Neural cell (in vitro differentiated cells): ENCODE measurements around the gene SIL1. TPM values are rescaled to one million over a fixed set of nuclear protein-coding genes. Genes with fewer than 3 reads are reported as not detected.
"Not testable (repeated sequence)": the region's sequence is repeated elsewhere in the genome, so short reads cannot be mapped to it uniquely, and the experiment has no call there.

Experiments used
- H2AFZ ChIP-seq: fragments of 200-600, 300-800 bp; sonication (generic), shearing (Covaris generic); 2 replicates; pipeline ENCODE4 v1.6.0; 2014; ENCODE audit warnings: low read depth, mild to moderate bottlenecking, antibody characterized with exemption, low read length, moderate library complexity
- H3F3A ChIP-seq: fragments of 200-600 bp; shearing (Covaris generic); 2 replicates; pipeline ENCODE4 v1.6.1; 2016; ENCODE audit warnings: mild to moderate bottlenecking, moderate library complexity, mixed read lengths, antibody characterized with exemption, low read length; ENCODE audit not compliant: insufficient read depth, poor library complexity, severe bottlenecking
- H3K27ac ChIP-seq: fragments of 200-600, 300-800 bp; sonication (generic), shearing (Covaris generic); 2 replicates; pipeline ENCODE4 v1.5.1; 2014; ENCODE audit warnings: mild to moderate bottlenecking, low read length, moderate library complexity
- H3K27me3 ChIP-seq: fragments of 300-800, 200-600 bp; sonication (generic), shearing (Covaris generic); 2 replicates; pipeline ENCODE4 v1.6.0; 2014; ENCODE audit warnings: mild to moderate bottlenecking, low read depth, low read length, moderate library complexity; ENCODE audit not compliant: insufficient read depth
- H3K36me3 ChIP-seq: fragments of 300-800, 200-600 bp; sonication (generic), shearing (Covaris generic); 2 replicates; pipeline ENCODE4 v1.5.1; 2014; ENCODE audit warnings: mild to moderate bottlenecking, antibody characterized with exemption, low read length, moderate library complexity; ENCODE audit not compliant: insufficient read depth
- H3K4me2 ChIP-seq: fragments of 300-800, 200-600 bp; sonication (generic), shearing (Covaris generic); 2 replicates; pipeline ENCODE4 v1.6.0; 2014; ENCODE audit warnings: mild to moderate bottlenecking, low read length
- H3K4me3 ChIP-seq: fragments of 300-800, 200-600 bp; sonication (generic), shearing (Covaris generic); 2 replicates; pipeline ENCODE4 v1.5.1; 2014; ENCODE audit warnings: mild to moderate bottlenecking, low read length, moderate library complexity
- H3K79me2 ChIP-seq: fragments of 200-600 bp; shearing (Covaris generic); replicated peaks from 2 replicates; pipeline ENCODE4 v1.6.0; 2014; ENCODE audit warnings: mild to moderate bottlenecking, low read length, moderate library complexity; ENCODE audit not compliant: insufficient read depth
- H3K9ac ChIP-seq: fragments of 300-800, 200-600 bp; sonication (generic), shearing (Covaris generic); 2 replicates; pipeline ENCODE4 v1.6.1; 2016; ENCODE audit warnings: mild to moderate bottlenecking, low read length, mixed read lengths
- H3K9me2 ChIP-seq: fragments of 200-600 bp; shearing (Covaris generic); 2 replicates; pipeline ENCODE4 v1.6.1; 2016; ENCODE audit warnings: mild to moderate bottlenecking, low read length, mixed read lengths; ENCODE audit not compliant: insufficient read depth
- H3K9me3 ChIP-seq: fragments of 200-600, 300-800 bp; sonication (generic), shearing (Covaris generic); 2 replicates; pipeline ENCODE4 v1.6.1; 2016; ENCODE audit warnings: mild to moderate bottlenecking, mixed run types, low read length, moderate library complexity, mixed read lengths
- H4K20me1 ChIP-seq: fragments of 200-600 bp; shearing (Covaris generic); 2 replicates; pipeline ENCODE4 v1.6.1; 2016; ENCODE audit warnings: mild to moderate bottlenecking, mixed run types; ENCODE audit not compliant: insufficient read depth
- EZH2 ChIP-seq: fragments of 200-600, 300-800 bp; shearing (Covaris generic), sonication (generic); IDR thresholded peaks from 2 replicates; pipeline ENCODE4 v1.6.1; 2014; ENCODE audit warnings: antibody characterized with exemption, low read length, borderline replicate concordance, mild to moderate bottlenecking; ENCODE audit not compliant: insufficient read depth, poor library complexity, severe bottlenecking
- POLR2AphosphoS5 ChIP-seq: IDR thresholded peaks from 2 replicates; pipeline ENCODE4 v1.6.1; 2012
- SMC3 ChIP-seq: fragments of 450-650 bp; conservative IDR thresholded peaks from 2 replicates; pipeline ENCODE4 v1.6.1; 2014; ENCODE audit warnings: antibody characterized with exemption, mild to moderate bottlenecking, moderate library complexity; ENCODE audit not compliant: poor library complexity
- TAF1 ChIP-seq: IDR thresholded peaks from 2 replicates; pipeline ENCODE4 v1.6.1; 2012; ENCODE audit warnings: low read depth
- polyA plus RNA-seq: library from polyadenylated mRNA; depleted of rRNA; stranded (reverse); fragments of >200 nt; gene quantifications from 2 replicates; pipeline ENCODE4 v1.2.3, GENCODE V29; 2014
- TF ChIP-seq, protein P1 (sequence below): IDR thresholded peaks from 2 replicates; pipeline ENCODE4 v1.6.1; 2012; ENCODE audit warnings: borderline replicate concordance

SIL1 gene
- polyA plus RNA-seq, 1 donor from 2014 or later = 4.7 TPM

DNA sequence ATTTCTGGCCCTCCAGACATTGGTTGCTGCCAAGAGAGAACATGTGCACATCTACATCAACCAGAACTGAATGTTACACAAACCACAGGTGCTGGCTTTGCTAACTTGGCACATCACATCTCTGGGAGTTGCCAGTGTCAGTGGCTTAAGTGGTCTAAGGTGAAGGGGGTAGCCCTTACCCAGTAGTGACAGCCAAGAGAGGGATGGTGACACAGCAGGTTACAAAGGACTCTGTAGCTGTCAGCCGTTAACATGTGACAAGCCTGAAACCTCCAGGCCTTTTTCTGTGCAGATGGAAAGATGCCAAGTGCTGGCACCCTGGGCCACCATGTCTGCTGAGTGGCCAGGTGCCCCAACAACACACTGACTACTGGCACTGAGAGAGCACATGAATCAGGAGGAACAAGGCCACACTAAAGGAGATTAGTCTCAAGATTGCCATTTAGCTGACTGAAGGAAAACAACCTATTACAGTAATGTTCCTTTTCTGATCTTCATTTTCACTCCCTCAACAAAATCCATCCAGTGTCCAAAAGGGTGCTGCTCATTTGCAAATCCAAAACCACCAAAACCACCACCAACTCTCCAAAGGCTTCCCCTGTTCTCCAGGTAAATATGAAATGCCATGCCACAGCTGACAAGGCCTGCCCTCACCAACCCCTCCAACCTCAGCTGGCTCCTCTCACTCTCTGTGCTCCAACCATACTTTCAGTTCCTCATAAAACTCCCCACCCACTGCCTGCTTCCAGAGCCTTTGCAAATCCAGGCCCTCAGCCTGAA lies 20.2 kb downstream of the SIL1 start:
- H3F3A ChIP-seq = no peaks in the 10 kb centered on the region
- no peak overlapping the region for H3K27ac ChIP-seq
- no peak overlapping the region for H3K9ac ChIP-seq
- no peaks in the 10 kb centered on the region for H4K20me1 ChIP-seq
- H3K36me3 ChIP-seq = no peaks in the 10 kb centered on the region
- TF ChIP-seq TAF1 (no peak), SMC3 (no peak)
- no peaks in the 10 kb centered on the region for H3K9me2 ChIP-seq
- no peak overlapping the region for H2AFZ ChIP-seq
- no peaks in the 10 kb centered on the region for H3K9me3 ChIP-seq
- H3K79me2 ChIP-seq = no peaks in the 10 kb centered on the region
- H3K27me3 ChIP-seq = no peaks in the 10 kb centered on the region
- no peak overlapping the region for H3K4me3 ChIP-seq
- no peak overlapping the region for H3K4me2 ChIP-seq

GRCh38 chr5:139177281-139177680 lies 20.9 kb downstream of the SIL1 start:
- H3K27ac ChIP-seq, H3F3A ChIP-seq, H4K20me1 ChIP-seq, H3K9me2 ChIP-seq, H3K9ac ChIP-seq, H2AFZ ChIP-seq, H3K27me3 ChIP-seq, H3K9me3 ChIP-seq, H3K36me3 ChIP-seq, H3K4me3 ChIP-seq, H3K4me2 ChIP-seq, H3K79me2 ChIP-seq: not testable (repeated sequence)

GRCh38 chr5:139174382-139174781 lies 23.8 kb downstream of the SIL1 start:
- not testable (repeated sequence) for H3K9me3 ChIP-seq, H3F3A ChIP-seq, H3K27ac ChIP-seq, H2AFZ ChIP-seq, H4K20me1 ChIP-seq, H3K9ac ChIP-seq, H3K79me2 ChIP-seq, H3K4me3 ChIP-seq, H3K9me2 ChIP-seq, H3K4me2 ChIP-seq, H3K27me3 ChIP-seq, H3K36me3 ChIP-seq

DNA sequence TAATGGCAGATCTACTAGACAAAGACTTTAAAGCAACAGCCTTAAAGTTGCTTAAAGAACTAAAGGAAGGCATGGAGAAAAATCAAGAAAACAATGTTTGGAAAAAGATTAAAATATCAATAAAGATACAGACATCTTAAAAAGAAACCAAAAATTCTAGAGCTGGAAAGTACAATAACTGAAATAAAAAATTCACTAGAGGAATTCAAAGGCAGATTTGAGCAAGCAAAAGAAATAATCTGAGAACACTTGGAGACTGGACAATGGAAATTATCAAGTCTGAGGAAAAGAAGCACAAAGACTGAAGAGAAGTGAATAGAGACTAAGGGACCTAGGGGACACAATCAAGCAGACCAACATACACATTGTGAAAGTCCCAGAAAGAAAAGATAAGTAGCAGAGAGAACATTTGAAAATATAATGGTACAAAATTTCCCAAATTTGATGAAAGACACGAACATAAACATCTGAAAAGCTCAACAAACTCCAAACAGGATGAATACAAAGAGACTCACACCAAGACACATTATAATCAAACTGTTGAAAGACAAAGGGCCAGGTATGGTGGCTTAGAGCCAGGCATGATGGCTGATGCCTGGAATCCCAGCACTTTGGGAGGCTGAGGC lies 26.3 kb downstream of the SIL1 start:
- no peak overlapping the region for H3K27ac ChIP-seq
- H2AFZ ChIP-seq = no peak overlapping the region
- H3K36me3 ChIP-seq = no peaks in the 10 kb centered on the region
- no peak for TF ChIP-seq POLR2AphosphoS5
- TF ChIP-seq EZH2 = no peak
- TF ChIP-seq TAF1 = no peak
- no peak for TF ChIP-seq SMC3
- TF ChIP-seq, protein P1, sequence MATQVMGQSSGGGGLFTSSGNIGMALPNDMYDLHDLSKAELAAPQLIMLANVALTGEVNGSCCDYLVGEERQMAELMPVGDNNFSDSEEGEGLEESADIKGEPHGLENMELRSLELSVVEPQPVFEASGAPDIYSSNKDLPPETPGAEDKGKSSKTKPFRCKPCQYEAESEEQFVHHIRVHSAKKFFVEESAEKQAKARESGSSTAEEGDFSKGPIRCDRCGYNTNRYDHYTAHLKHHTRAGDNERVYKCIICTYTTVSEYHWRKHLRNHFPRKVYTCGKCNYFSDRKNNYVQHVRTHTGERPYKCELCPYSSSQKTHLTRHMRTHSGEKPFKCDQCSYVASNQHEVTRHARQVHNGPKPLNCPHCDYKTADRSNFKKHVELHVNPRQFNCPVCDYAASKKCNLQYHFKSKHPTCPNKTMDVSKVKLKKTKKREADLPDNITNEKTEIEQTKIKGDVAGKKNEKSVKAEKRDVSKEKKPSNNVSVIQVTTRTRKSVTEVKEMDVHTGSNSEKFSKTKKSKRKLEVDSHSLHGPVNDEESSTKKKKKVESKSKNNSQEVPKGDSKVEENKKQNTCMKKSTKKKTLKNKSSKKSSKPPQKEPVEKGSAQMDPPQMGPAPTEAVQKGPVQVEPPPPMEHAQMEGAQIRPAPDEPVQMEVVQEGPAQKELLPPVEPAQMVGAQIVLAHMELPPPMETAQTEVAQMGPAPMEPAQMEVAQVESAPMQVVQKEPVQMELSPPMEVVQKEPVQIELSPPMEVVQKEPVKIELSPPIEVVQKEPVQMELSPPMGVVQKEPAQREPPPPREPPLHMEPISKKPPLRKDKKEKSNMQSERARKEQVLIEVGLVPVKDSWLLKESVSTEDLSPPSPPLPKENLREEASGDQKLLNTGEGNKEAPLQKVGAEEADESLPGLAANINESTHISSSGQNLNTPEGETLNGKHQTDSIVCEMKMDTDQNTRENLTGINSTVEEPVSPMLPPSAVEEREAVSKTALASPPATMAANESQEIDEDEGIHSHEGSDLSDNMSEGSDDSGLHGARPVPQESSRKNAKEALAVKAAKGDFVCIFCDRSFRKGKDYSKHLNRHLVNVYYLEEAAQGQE = no peak
- H3K9me3 ChIP-seq = peaks cover 4% of the 10 kb centered on the region
- no peak overlapping the region for H3K4me2 ChIP-seq
- H4K20me1 ChIP-seq = no peaks in the 10 kb centered on the region
- H3F3A ChIP-seq = no peaks in the 10 kb centered on the region
- H3K4me3 ChIP-seq = no peak overlapping the region
- no peaks in the 10 kb centered on the region for H3K79me2 ChIP-seq
- H3K27me3 ChIP-seq = no peaks in the 10 kb centered on the region
- no peak overlapping the region for H3K9ac ChIP-seq
- no peaks in the 10 kb centered on the region for H3K9me2 ChIP-seq
